Neural cell (in vitro differentiated cells): ENCODE measurements around the gene PLEKHM3. TPM values are rescaled to one million over a fixed set of nuclear protein-coding genes. Genes with fewer than 3 reads are reported as not detected.

Source experiments
- H2AFZ ChIP-seq: fragments of 200-600, 300-800 bp; sonication (generic), shearing (Covaris generic); 2 replicates; pipeline ENCODE4 v1.6.0; 2014; ENCODE audit warnings: low read depth, mild to moderate bottlenecking, antibody characterized with exemption, low read length, moderate library complexity
- H3F3A ChIP-seq: fragments of 200-600 bp; shearing (Covaris generic); 2 replicates; pipeline ENCODE4 v1.6.1; 2016; ENCODE audit warnings: mild to moderate bottlenecking, moderate library complexity, mixed read lengths, antibody characterized with exemption, low read length; ENCODE audit not compliant: insufficient read depth, poor library complexity, severe bottlenecking
- H3K27ac ChIP-seq: fragments of 200-600, 300-800 bp; sonication (generic), shearing (Covaris generic); 2 replicates; pipeline ENCODE4 v1.5.1; 2014; ENCODE audit warnings: mild to moderate bottlenecking, low read length, moderate library complexity
- H3K27me3 ChIP-seq: fragments of 300-800, 200-600 bp; sonication (generic), shearing (Covaris generic); 2 replicates; pipeline ENCODE4 v1.6.0; 2014; ENCODE audit warnings: mild to moderate bottlenecking, low read depth, low read length, moderate library complexity; ENCODE audit not compliant: insufficient read depth
- H3K36me3 ChIP-seq: fragments of 300-800, 200-600 bp; sonication (generic), shearing (Covaris generic); 2 replicates; pipeline ENCODE4 v1.5.1; 2014; ENCODE audit warnings: mild to moderate bottlenecking, antibody characterized with exemption, low read length, moderate library complexity; ENCODE audit not compliant: insufficient read depth
- H3K4me2 ChIP-seq: fragments of 300-800, 200-600 bp; sonication (generic), shearing (Covaris generic); 2 replicates; pipeline ENCODE4 v1.6.0; 2014; ENCODE audit warnings: mild to moderate bottlenecking, low read length
- H3K4me3 ChIP-seq: fragments of 300-800, 200-600 bp; sonication (generic), shearing (Covaris generic); 2 replicates; pipeline ENCODE4 v1.5.1; 2014; ENCODE audit warnings: mild to moderate bottlenecking, low read length, moderate library complexity
- H3K79me2 ChIP-seq: fragments of 200-600 bp; shearing (Covaris generic); replicated peaks from 2 replicates; pipeline ENCODE4 v1.6.0; 2014; ENCODE audit warnings: mild to moderate bottlenecking, low read length, moderate library complexity; ENCODE audit not compliant: insufficient read depth
- H3K9ac ChIP-seq: fragments of 300-800, 200-600 bp; sonication (generic), shearing (Covaris generic); 2 replicates; pipeline ENCODE4 v1.6.1; 2016; ENCODE audit warnings: mild to moderate bottlenecking, low read length, mixed read lengths
- H3K9me2 ChIP-seq: fragments of 200-600 bp; shearing (Covaris generic); 2 replicates; pipeline ENCODE4 v1.6.1; 2016; ENCODE audit warnings: mild to moderate bottlenecking, low read length, mixed read lengths; ENCODE audit not compliant: insufficient read depth
- H3K9me3 ChIP-seq: fragments of 200-600, 300-800 bp; sonication (generic), shearing (Covaris generic); 2 replicates; pipeline ENCODE4 v1.6.1; 2016; ENCODE audit warnings: mild to moderate bottlenecking, mixed run types, low read length, moderate library complexity, mixed read lengths
- H4K20me1 ChIP-seq: fragments of 200-600 bp; shearing (Covaris generic); 2 replicates; pipeline ENCODE4 v1.6.1; 2016; ENCODE audit warnings: mild to moderate bottlenecking, mixed run types; ENCODE audit not compliant: insufficient read depth
- CTCF ChIP-seq: fragments of 450-650 bp; IDR thresholded peaks from 2 replicates; pipeline ENCODE4 v1.5.1; 2014; ENCODE audit warnings: antibody characterized with exemption, mild to moderate bottlenecking, moderate library complexity; ENCODE audit not compliant: poor library complexity, severe bottlenecking
- EP300 ChIP-seq: fragments of 450-650 bp; conservative IDR thresholded peaks from 2 replicates; pipeline ENCODE4 v1.6.1; 2014; ENCODE audit warnings: antibody characterized with exemption, mild to moderate bottlenecking, moderate library complexity; ENCODE audit not compliant: poor library complexity, severe bottlenecking
- EZH2 ChIP-seq: fragments of 200-600, 300-800 bp; shearing (Covaris generic), sonication (generic); IDR thresholded peaks from 2 replicates; pipeline ENCODE4 v1.6.1; 2014; ENCODE audit warnings: antibody characterized with exemption, low read length, borderline replicate concordance, mild to moderate bottlenecking; ENCODE audit not compliant: insufficient read depth, poor library complexity, severe bottlenecking
- MXI1 ChIP-seq: fragments of 450-650 bp; conservative IDR thresholded peaks from 2 replicates; pipeline ENCODE4 v1.6.1; 2014; ENCODE audit warnings: antibody characterized with exemption, mild to moderate bottlenecking; ENCODE audit not compliant: poor library complexity, severe bottlenecking
- POLR2AphosphoS5 ChIP-seq: IDR thresholded peaks from 2 replicates; pipeline ENCODE4 v1.6.1; 2012
- RAD21 ChIP-seq: fragments of 450-650 bp; conservative IDR thresholded peaks from 2 replicates; pipeline ENCODE4 v1.6.1; 2014; ENCODE audit warnings: antibody characterized with exemption, mild to moderate bottlenecking, moderate library complexity
- REST ChIP-seq: IDR thresholded peaks from 2 replicates; pipeline ENCODE4 v1.6.1; 2012; ENCODE audit warnings: borderline replicate concordance
- SMC3 ChIP-seq: fragments of 450-650 bp; conservative IDR thresholded peaks from 2 replicates; pipeline ENCODE4 v1.6.1; 2014; ENCODE audit warnings: antibody characterized with exemption, mild to moderate bottlenecking, moderate library complexity; ENCODE audit not compliant: poor library complexity
- TAF1 ChIP-seq: IDR thresholded peaks from 2 replicates; pipeline ENCODE4 v1.6.1; 2012; ENCODE audit warnings: low read depth
- polyA plus RNA-seq: library from polyadenylated mRNA; depleted of rRNA; stranded (reverse); fragments of >200 nt; gene quantifications from 2 replicates; pipeline ENCODE4 v1.2.3, GENCODE V29; 2014

PLEKHM3 gene
- polyA plus RNA-seq, 1 donor from 2014 or later: 13.4 TPM

- Histone ChIP-seq H2AFZ (no peak overlapping the region), H3K4me2 (no peak overlapping the region), H3K9me3 (no peaks in the 10 kb centered on the region), H3K4me3 (no peak overlapping the region), H3F3A (no peaks in the 10 kb centered on the region), H3K9me2 (no peaks in the 10 kb centered on the region), H3K27me3 (no peaks in the 10 kb centered on the region), H3K79me2 (no peaks in the 10 kb centered on the region), H3K9ac (no peak overlapping the region), H4K20me1 (no peaks in the 10 kb centered on the region), H3K27ac (no peak overlapping the region), H3K36me3 (no peaks in the 10 kb centered on the region)
- TF ChIP-seq EZH2 (no peak), POLR2AphosphoS5 (no peak), CTCF (no peak), MXI1 (no peak), EP300 (no peak), SMC3 (no peak), RAD21 (no peak), TAF1 (no peak), REST (no peak)
Observed at GRCh38 chr2:207782238-207783030, 242.9 kb downstream of the PLEKHM3 start.

- H3K9ac ChIP-seq: no peak overlapping the region
- H3F3A ChIP-seq: no peaks in the 10 kb centered on the region
- H3K4me3 ChIP-seq: no peak overlapping the region
- H3K9me2 ChIP-seq: no peaks in the 10 kb centered on the region
- H3K27me3 ChIP-seq: no peaks in the 10 kb centered on the region
- no peak overlapping the region for H3K27ac ChIP-seq
- no peak overlapping the region for H2AFZ ChIP-seq
- TF ChIP-seq RAD21 (no peak), CTCF (no peak), SMC3 (no peak), EP300 (no peak), POLR2AphosphoS5 (no peak), REST (no peak), TAF1 (no peak), EZH2 (no peak), MXI1 (no peak)
- H3K79me2 ChIP-seq: no peaks in the 10 kb centered on the region
- H3K9me3 ChIP-seq: no peaks in the 10 kb centered on the region
- no peak overlapping the region for H3K4me2 ChIP-seq
- no peaks in the 10 kb centered on the region for H4K20me1 ChIP-seq
- no peaks in the 10 kb centered on the region for H3K36me3 ChIP-seq
Observed at GRCh38 chr2:207779523-207779922, 245.8 kb downstream of the PLEKHM3 start.
